ENCODE data around the gene CAMK4. TPM values are rescaled to one million over a fixed set of nuclear protein-coding genes. Genes with fewer than 3 reads are reported as not detected.

The CAMK4 gene
- total and polyA plus RNA-seq, 2 experiments from 2014 or later, result 4.2 to 7.3 TPM

GRCh38 chr5:111214052-111214742, 10.0 kb upstream of the CAMK4 start (continued):
- no peak for TF ChIP-seq STAT1 (IDR thresholded peaks at IDR 0.05; ENCODE audit: unreplicated experiment)
- TF ChIP-seq, protein P1, sequence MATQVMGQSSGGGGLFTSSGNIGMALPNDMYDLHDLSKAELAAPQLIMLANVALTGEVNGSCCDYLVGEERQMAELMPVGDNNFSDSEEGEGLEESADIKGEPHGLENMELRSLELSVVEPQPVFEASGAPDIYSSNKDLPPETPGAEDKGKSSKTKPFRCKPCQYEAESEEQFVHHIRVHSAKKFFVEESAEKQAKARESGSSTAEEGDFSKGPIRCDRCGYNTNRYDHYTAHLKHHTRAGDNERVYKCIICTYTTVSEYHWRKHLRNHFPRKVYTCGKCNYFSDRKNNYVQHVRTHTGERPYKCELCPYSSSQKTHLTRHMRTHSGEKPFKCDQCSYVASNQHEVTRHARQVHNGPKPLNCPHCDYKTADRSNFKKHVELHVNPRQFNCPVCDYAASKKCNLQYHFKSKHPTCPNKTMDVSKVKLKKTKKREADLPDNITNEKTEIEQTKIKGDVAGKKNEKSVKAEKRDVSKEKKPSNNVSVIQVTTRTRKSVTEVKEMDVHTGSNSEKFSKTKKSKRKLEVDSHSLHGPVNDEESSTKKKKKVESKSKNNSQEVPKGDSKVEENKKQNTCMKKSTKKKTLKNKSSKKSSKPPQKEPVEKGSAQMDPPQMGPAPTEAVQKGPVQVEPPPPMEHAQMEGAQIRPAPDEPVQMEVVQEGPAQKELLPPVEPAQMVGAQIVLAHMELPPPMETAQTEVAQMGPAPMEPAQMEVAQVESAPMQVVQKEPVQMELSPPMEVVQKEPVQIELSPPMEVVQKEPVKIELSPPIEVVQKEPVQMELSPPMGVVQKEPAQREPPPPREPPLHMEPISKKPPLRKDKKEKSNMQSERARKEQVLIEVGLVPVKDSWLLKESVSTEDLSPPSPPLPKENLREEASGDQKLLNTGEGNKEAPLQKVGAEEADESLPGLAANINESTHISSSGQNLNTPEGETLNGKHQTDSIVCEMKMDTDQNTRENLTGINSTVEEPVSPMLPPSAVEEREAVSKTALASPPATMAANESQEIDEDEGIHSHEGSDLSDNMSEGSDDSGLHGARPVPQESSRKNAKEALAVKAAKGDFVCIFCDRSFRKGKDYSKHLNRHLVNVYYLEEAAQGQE (IDR thresholded peaks at IDR 0.05; ENCODE audit: unreplicated experiment), result no peak
- no peak for TF ChIP-seq ETS1 (IDR thresholded peaks at IDR 0.05)
- TF ChIP-seq CREB1 (CRISPR knock-in tag; IDR thresholded peaks at IDR 0.05; ENCODE audit: low read depth), result no peak
- no peak for TF ChIP-seq POLR2AphosphoS5 (IDR thresholded peaks at IDR 0.05; ENCODE audit: low read depth)

- peaks cover 28% of the 10 kb centered on the region for H3K4me1 Mint-ChIP-seq
- no peaks in the 10 kb centered on the region for H3K9me3 Mint-ChIP-seq
- Histone ChIP-seq H3F3A (replicated peaks; ENCODE audit: low read depth) (no peaks in the 10 kb centered on the region), H3K36me3 (ENCODE audit: insufficient read depth) (no peaks in the 10 kb centered on the region), H3K27me3 (ENCODE audit: insufficient read depth) (no peaks in the 10 kb centered on the region), H3K27ac (ENCODE audit: low read depth) (no peak overlapping the region), H4K20me1 (replicated peaks; ENCODE audit: insufficient read depth) (no peaks in the 10 kb centered on the region), H3K4me3 (no peak overlapping the region), H3K79me2 (replicated peaks; ENCODE audit: insufficient read depth) (no peaks in the 10 kb centered on the region), H3K9me2 (ENCODE audit: insufficient read depth) (no peaks in the 10 kb centered on the region), H3K4me1 (ENCODE audit: insufficient read depth) (peaks cover 17% of the 10 kb centered on the region), H2AFZ (no peak overlapping the region), H3K4me2 (no peak overlapping the region)
- no peak for ATAC-seq
- H3K27ac Mint-ChIP-seq, result no peak overlapping the region
- no peaks in the 10 kb centered on the region for H3K36me3 Mint-ChIP-seq (ENCODE audit: low read depth)
- H3K4me3 Mint-ChIP-seq, result no peak overlapping the region
- no peak for DNase-seq (ENCODE audit: low spot score)
- no peaks in the 10 kb centered on the region for H3K27me3 Mint-ChIP-seq (ENCODE audit: insufficient read depth, low read depth, poor library complexity)
- TF ChIP-seq ZNF114 (CRISPR knock-in tag; IDR thresholded peaks at IDR 0.05), result no peak
- TF ChIP-seq ZNF462 (CRISPR knock-in tag; IDR thresholded peaks at IDR 0.05), result no peak
- TF ChIP-seq CTCF (conservative IDR thresholded peaks at IDR 0.05; ENCODE audit: low read depth in 2 of 2), result no peak
- no peak for TF ChIP-seq ZNF331 (CRISPR knock-in tag; IDR thresholded peaks at IDR 0.05; ENCODE audit: low read depth)
Observed at GRCh38 chr5:111215971-111216370, 8.2 kb upstream of the CAMK4 start.
